ENCODE results near the gene RBM34.

- TF ChIP-seq, protein P1, sequence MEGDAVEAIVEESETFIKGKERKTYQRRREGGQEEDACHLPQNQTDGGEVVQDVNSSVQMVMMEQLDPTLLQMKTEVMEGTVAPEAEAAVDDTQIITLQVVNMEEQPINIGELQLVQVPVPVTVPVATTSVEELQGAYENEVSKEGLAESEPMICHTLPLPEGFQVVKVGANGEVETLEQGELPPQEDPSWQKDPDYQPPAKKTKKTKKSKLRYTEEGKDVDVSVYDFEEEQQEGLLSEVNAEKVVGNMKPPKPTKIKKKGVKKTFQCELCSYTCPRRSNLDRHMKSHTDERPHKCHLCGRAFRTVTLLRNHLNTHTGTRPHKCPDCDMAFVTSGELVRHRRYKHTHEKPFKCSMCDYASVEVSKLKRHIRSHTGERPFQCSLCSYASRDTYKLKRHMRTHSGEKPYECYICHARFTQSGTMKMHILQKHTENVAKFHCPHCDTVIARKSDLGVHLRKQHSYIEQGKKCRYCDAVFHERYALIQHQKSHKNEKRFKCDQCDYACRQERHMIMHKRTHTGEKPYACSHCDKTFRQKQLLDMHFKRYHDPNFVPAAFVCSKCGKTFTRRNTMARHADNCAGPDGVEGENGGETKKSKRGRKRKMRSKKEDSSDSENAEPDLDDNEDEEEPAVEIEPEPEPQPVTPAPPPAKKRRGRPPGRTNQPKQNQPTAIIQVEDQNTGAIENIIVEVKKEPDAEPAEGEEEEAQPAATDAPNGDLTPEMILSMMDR (IDR thresholded peaks at IDR 0.05; ENCODE audit: poor library complexity) = no peak
- no peak for TF ChIP-seq EZH2 (IDR thresholded peaks at IDR 0.05; ENCODE audit: borderline replicate concordance)
These were observed 19.9 kb upstream of the RBM34 start for GRCh38 chr1:235180916-235181460.

Data from hepatocyte (in vitro differentiated cells).